SH-SY5Y (cell line): ENCODE results near the gene STRA6.

Experiments used
- GATA2 ChIP-seq: IDR thresholded peaks from 2 replicates; pipeline ENCODE4 v1.6.1; 2011; ENCODE audit warnings: mild to moderate bottlenecking, low read depth, low read length
- GATA3 ChIP-seq: IDR thresholded peaks from 2 replicates; pipeline ENCODE4 v1.6.1; 2011; ENCODE audit warnings: low read depth, mild to moderate bottlenecking, low read length, moderate library complexity

DNA sequence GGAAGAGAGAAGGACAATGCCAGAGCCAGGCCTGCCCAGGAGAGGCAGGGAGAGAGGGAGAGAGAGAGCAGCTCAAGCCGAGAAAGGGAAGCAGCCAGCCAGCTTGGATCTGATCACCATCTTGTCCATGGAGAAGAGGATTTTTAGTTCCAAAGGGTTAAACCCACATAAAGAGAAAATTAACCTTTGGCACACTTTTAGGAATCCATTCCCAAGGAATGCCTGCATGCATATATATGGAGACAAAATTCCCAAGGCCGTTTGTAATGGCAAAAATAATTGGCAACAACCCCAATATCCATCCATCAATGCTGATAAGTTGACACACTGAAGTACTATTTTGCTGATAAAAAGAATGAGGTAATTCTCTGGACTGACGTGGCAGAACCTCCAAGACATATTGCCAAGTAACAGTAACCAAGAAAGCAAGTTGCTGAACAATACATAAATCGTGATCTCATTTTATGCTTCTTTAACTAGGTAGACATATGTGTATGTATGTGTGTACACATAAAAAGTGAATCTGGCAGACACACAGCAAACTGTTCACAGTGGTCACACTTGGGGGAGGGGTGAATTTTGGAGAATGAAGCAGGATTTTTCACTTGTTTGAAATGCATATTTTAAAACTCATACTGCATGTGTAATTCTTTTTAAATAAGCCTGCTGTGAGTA is 7.5 kb upstream of the STRA6 start:
- TF ChIP-seq GATA3 (no peak), GATA2 (no peak)
